Measurements from ENCODE around the gene LAMC2.

LAMC2 gene

GRCh38 chr1:183245357-183245756 is 59.3 kb downstream of the LAMC2 start:
- Histone ChIP-seq H4K20me1 (ENCODE audit: low read depth, low read length) (no peaks in the 10 kb centered on the region), H3K27me3 (ENCODE audit: low read length) (no peaks in the 10 kb centered on the region), H3K4me3 (ENCODE audit: insufficient read depth, low read length, poor library complexity, severe bottlenecking) (no peak overlapping the region), H3K27ac (ENCODE audit: low read depth, low read length) (no peak overlapping the region), H3K4me2 (ENCODE audit: low read depth, low read length, poor library complexity, severe bottlenecking) (no peak overlapping the region), H3F3A (ENCODE audit: insufficient read depth) (no peaks in the 10 kb centered on the region), H2AFZ (ENCODE audit: low read depth, low read length, severe bottlenecking) (no peak overlapping the region), H3K9me2 (replicated peaks; ENCODE audit: insufficient read depth, low read length) (no peaks in the 10 kb centered on the region), H3K9ac (ENCODE audit: low read length) (no peak overlapping the region), H3K9me3 (ENCODE audit: insufficient read depth, low read length) (no peaks in the 10 kb centered on the region), H3K79me2 (ENCODE audit: insufficient read depth, low read length) (no peaks in the 10 kb centered on the region), H3K36me3 (ENCODE audit: low read length) (no peaks in the 10 kb centered on the region)
- no peak for TF ChIP-seq EZH2phosphoT487 (conservative IDR thresholded peaks at IDR 0.05; ENCODE audit: low read length)
- no peak for TF ChIP-seq CTCF (IDR thresholded peaks at IDR 0.05; ENCODE audit: insufficient read depth, low read length, poor library complexity, severe bottlenecking)

- H3K4me3 ChIP-seq (ENCODE audit: insufficient read depth, low read length, poor library complexity, severe bottlenecking), result no peak overlapping the region
- H3K36me3 ChIP-seq (ENCODE audit: low read length), result no peaks in the 10 kb centered on the region
- no peaks in the 10 kb centered on the region for H3K27me3 ChIP-seq (ENCODE audit: low read length)
- H3K9me2 ChIP-seq (replicated peaks; ENCODE audit: insufficient read depth, low read length), result no peaks in the 10 kb centered on the region
- no peaks in the 10 kb centered on the region for H4K20me1 ChIP-seq (ENCODE audit: low read depth, low read length)
- H3K4me2 ChIP-seq (ENCODE audit: low read depth, low read length, poor library complexity, severe bottlenecking), result no peak overlapping the region
- H3K27ac ChIP-seq (ENCODE audit: low read depth, low read length), result no peak overlapping the region
- no peaks in the 10 kb centered on the region for H3K9me3 ChIP-seq (ENCODE audit: insufficient read depth, low read length)
- TF ChIP-seq CTCF (IDR thresholded peaks at IDR 0.05; ENCODE audit: insufficient read depth, low read length, poor library complexity, severe bottlenecking) (no peak), EZH2phosphoT487 (conservative IDR thresholded peaks at IDR 0.05; ENCODE audit: low read length) (no peak)
- no peaks in the 10 kb centered on the region for H3F3A ChIP-seq (ENCODE audit: insufficient read depth)
- no peak overlapping the region for H2AFZ ChIP-seq (ENCODE audit: low read depth, low read length, severe bottlenecking)
- no peak overlapping the region for H3K9ac ChIP-seq (ENCODE audit: low read length)
- no peaks in the 10 kb centered on the region for H3K79me2 ChIP-seq (ENCODE audit: insufficient read depth, low read length)
These were observed 60.4 kb downstream of the LAMC2 start for GRCh38 chr1:183246436-183246835.

- Histone ChIP-seq H3K27ac (ENCODE audit: low read depth, low read length) (no peak overlapping the region), H3K4me3 (ENCODE audit: insufficient read depth, low read length, poor library complexity, severe bottlenecking) (no peak overlapping the region), H3K9ac (ENCODE audit: low read length) (no peak overlapping the region), H3K36me3 (ENCODE audit: low read length) (no peaks in the 10 kb centered on the region), H3K9me3 (ENCODE audit: insufficient read depth, low read length) (no peaks in the 10 kb centered on the region), H3K27me3 (ENCODE audit: low read length) (no peaks in the 10 kb centered on the region), H4K20me1 (ENCODE audit: low read depth, low read length) (no peaks in the 10 kb centered on the region), H3K9me2 (replicated peaks; ENCODE audit: insufficient read depth, low read length) (no peaks in the 10 kb centered on the region), H2AFZ (ENCODE audit: low read depth, low read length, severe bottlenecking) (no peak overlapping the region), H3K79me2 (ENCODE audit: insufficient read depth, low read length) (no peaks in the 10 kb centered on the region), H3K4me2 (ENCODE audit: low read depth, low read length, poor library complexity, severe bottlenecking) (no peak overlapping the region), H3F3A (ENCODE audit: insufficient read depth) (no peaks in the 10 kb centered on the region)
- no peak for TF ChIP-seq CTCF (IDR thresholded peaks at IDR 0.05; ENCODE audit: insufficient read depth, low read length, poor library complexity, severe bottlenecking)
These were observed 61.0 kb downstream of the LAMC2 start for GRCh38 chr1:183247066-183247465.

- no peak overlapping the region for H3K4me3 ChIP-seq (ENCODE audit: insufficient read depth, low read length, poor library complexity, severe bottlenecking)
- H4K20me1 ChIP-seq (ENCODE audit: low read depth, low read length), result no peaks in the 10 kb centered on the region
- H2AFZ ChIP-seq (ENCODE audit: low read depth, low read length, severe bottlenecking), result no peak overlapping the region
- H3K9me3 ChIP-seq (ENCODE audit: insufficient read depth, low read length), result no peaks in the 10 kb centered on the region
- no peaks in the 10 kb centered on the region for H3K79me2 ChIP-seq (ENCODE audit: insufficient read depth, low read length)
- H3K27me3 ChIP-seq (ENCODE audit: low read length), result no peaks in the 10 kb centered on the region
- H3K36me3 ChIP-seq (ENCODE audit: low read length), result no peaks in the 10 kb centered on the region
- no peak overlapping the region for H3K9ac ChIP-seq (ENCODE audit: low read length)
- H3K4me2 ChIP-seq (ENCODE audit: low read depth, low read length, poor library complexity, severe bottlenecking), result no peak overlapping the region
- H3F3A ChIP-seq (ENCODE audit: insufficient read depth), result no peaks in the 10 kb centered on the region
- no peaks in the 10 kb centered on the region for H3K9me2 ChIP-seq (replicated peaks; ENCODE audit: insufficient read depth, low read length)
- no peak for TF ChIP-seq CTCF (IDR thresholded peaks at IDR 0.05; ENCODE audit: insufficient read depth, low read length, poor library complexity, severe bottlenecking)
- no peak for TF ChIP-seq EZH2phosphoT487 (conservative IDR thresholded peaks at IDR 0.05; ENCODE audit: low read length)
- H3K27ac ChIP-seq (ENCODE audit: low read depth, low read length), result no peak overlapping the region
These were observed 61.4 kb downstream of the LAMC2 start for GRCh38 chr1:183247484-183247883.

All from SU-DHL-6 (cell line).